Neural progenitor cell (in vitro differentiated cells): ENCODE measurements around the gene SNTA1.

Experiments used
- CTCF ChIP-seq: fragments of 200-600 bp; sonication (generic); IDR thresholded peaks from 2 replicates; pipeline ENCODE4 v1.5.1; 2017; ENCODE audit warnings: antibody characterized with exemption, mild to moderate bottlenecking
- EZH2 ChIP-seq: fragments of 200-600 bp; sonication (generic); IDR thresholded peaks from 2 replicates; pipeline ENCODE4 v1.6.1; 2017; ENCODE audit warnings: antibody characterized with exemption, mild to moderate bottlenecking, moderate library complexity
- EZH2phosphoT487 ChIP-seq: fragments of 200-600 bp; sonication (generic); IDR thresholded peaks from 2 replicates; pipeline ENCODE4 v1.6.1; 2017; ENCODE audit warnings: antibody characterized with exemption

- TF ChIP-seq CTCF (no peak), EZH2phosphoT487 (no peak), EZH2 (no peak)
These were observed 66.2 kb downstream of the SNTA1 start for GRCh38 chr20:33377366-33377765.
